CD14-positive monocyte (primary cell): Measurements from ENCODE around the gene GBP3. TPM values are rescaled to one million over a fixed set of nuclear protein-coding genes. Genes with fewer than 3 reads are reported as not detected.

Source experiments
- DNase-seq, 3 donors: peaks; one replicate each; pipeline ENCODE4 v3.0.0-alpha.2; 2011 to 2022
- H2AFZ ChIP-seq: 2 replicates; pipeline ENCODE4 v1.6.0; 2012; ENCODE audit warnings: mild to moderate bottlenecking, low read depth, low read length, inconsistent platforms; ENCODE audit not compliant: insufficient read depth, poor library complexity, severe bottlenecking
- H3K27ac ChIP-seq, 2 donors: 1 replicate in 1 of 2; 2 replicates in 1 of 2; pipeline ENCODE4 v1.5.1; 2012 to 2013; ENCODE audit warnings: low read length in 2 of 2, control low read depth in 1 of 2, inconsistent platforms in 1 of 2, low read depth in 1 of 2, mild to moderate bottlenecking in 1 of 2
- H3K27me3 ChIP-seq, 2 donors: one replicate each; pipeline versions ENCODE4 v1.6.0 to v1.6.1; 2011 to 2013; ENCODE audit warnings: low read length in 2 of 2; ENCODE audit not compliant: control insufficient read depth in 2 of 2, insufficient read depth in 2 of 2
- H3K36me3 ChIP-seq, 2 donors: replicated peaks in 1 of 2; 1 replicate in 1 of 2; 2 replicates in 1 of 2; pipeline versions ENCODE4 v1.5.1 to v1.6.1; 2012 to 2013; ENCODE audit warnings: low read length in 2 of 2, control low read depth in 1 of 2, inconsistent platforms in 1 of 2, mild to moderate bottlenecking in 1 of 2; ENCODE audit not compliant: insufficient read depth in 2 of 2, control insufficient read depth in 1 of 2
- H3K4me1 ChIP-seq, 2 donors: 1 replicate in 1 of 2; 2 replicates in 1 of 2; pipeline versions ENCODE4 v1.5.1 to v1.6.1; 2012 to 2013; ENCODE audit warnings: low read length in 2 of 2, control low read depth in 1 of 2, inconsistent platforms in 1 of 2, mild to moderate bottlenecking in 1 of 2, moderate library complexity in 1 of 2; ENCODE audit not compliant: insufficient read depth in 2 of 2, control insufficient read depth in 1 of 2
- H3K4me2 ChIP-seq: replicated peaks from 2 replicates; pipeline ENCODE3; 2012; ENCODE audit warnings: low read length, moderate library complexity, mild to moderate bottlenecking; ENCODE audit not compliant: poor library complexity, severe bottlenecking; ENCODE audit errors: extremely low read depth
- H3K4me3 ChIP-seq, 3 experiments: fragments of 200-600 bp in 1 of 3; sonication (generic) in 1 of 3; replicated peaks in 1 of 3; 1 replicate in 2 of 3; 2 replicates in 1 of 3; pipeline ENCODE4 v1.5.1; 2011 to 2013; ENCODE audit warnings: low read length in 3 of 3, mild to moderate bottlenecking in 3 of 3, control low read depth in 2 of 3, low read depth in 2 of 3, inconsistent platforms in 1 of 3, moderate library complexity in 1 of 3
- H3K79me2 ChIP-seq: 2 replicates; pipeline ENCODE4 v1.6.0; 2012; ENCODE audit warnings: mild to moderate bottlenecking, control low read depth, inconsistent platforms, low read length, moderate library complexity; ENCODE audit not compliant: insufficient read depth
- H3K9ac ChIP-seq: 2 replicates; pipeline ENCODE4 v1.6.0; 2017; ENCODE audit warnings: low read length, mild to moderate bottlenecking; ENCODE audit not compliant: insufficient read depth, poor library complexity, severe bottlenecking
- H3K9me3 ChIP-seq, 2 donors: replicated peaks in 1 of 2; 1 replicate in 1 of 2; 2 replicates in 1 of 2; pipeline versions ENCODE4 v1.5.1 to v1.6.1; 2012 to 2013; ENCODE audit warnings: low read length in 2 of 2, control low read depth in 1 of 2; ENCODE audit not compliant: control insufficient read depth in 1 of 2, insufficient read depth in 1 of 2
- H4K20me1 ChIP-seq: 2 replicates; pipeline ENCODE4 v1.6.0; 2012; ENCODE audit warnings: mild to moderate bottlenecking, low read length, control low read depth, moderate library complexity; ENCODE audit not compliant: insufficient read depth
- H3K27ac Mint-ChIP-seq, 7 donors: one replicate each; pipeline ENCODE4 v1.8.0; 2020; ENCODE audit warnings: mild to moderate bottlenecking in 7 of 7, mixed read lengths in 7 of 7, moderate library complexity in 6 of 7, inconsistent platforms in 2 of 7
- H3K27me3 Mint-ChIP-seq, 3 donors: one replicate each; pipeline ENCODE4 v1.8.0; 2021 to 2022; ENCODE audit warnings: low read depth in 3 of 3, mild to moderate bottlenecking in 3 of 3, mixed read lengths in 3 of 3, moderate library complexity in 3 of 3, inconsistent platforms in 1 of 3
- H3K36me3 Mint-ChIP-seq, 2 donors: one replicate each; pipeline ENCODE4 v1.8.0; 2020; ENCODE audit warnings: mixed read lengths in 2 of 2, inconsistent platforms in 1 of 2, mild to moderate bottlenecking in 1 of 2
- H3K4me1 Mint-ChIP-seq: one replicate; pipeline ENCODE4 v1.8.0; 2020; ENCODE audit warnings: mild to moderate bottlenecking, mixed read lengths
- H3K4me3 Mint-ChIP-seq, 2 donors: one replicate each; pipeline ENCODE4 v1.8.0; 2020; ENCODE audit warnings: mild to moderate bottlenecking in 2 of 2, mixed read lengths in 2 of 2, moderate library complexity in 1 of 2
- H3K9me3 Mint-ChIP-seq, 7 donors: one replicate each; pipeline ENCODE4 v1.8.0; 2020 to 2022; ENCODE audit warnings: mixed read lengths in 7 of 7, mild to moderate bottlenecking in 6 of 7, moderate library complexity in 6 of 7, inconsistent platforms in 2 of 7
- CTCF ChIP-seq: fragments of 200-600 bp; IDR thresholded peaks from one replicate; pipeline ENCODE4 v1.8.0; 2022; ENCODE audit warnings: antibody characterized with exemption, mild to moderate bottlenecking
- WGBS: methylation state at CpG from one replicate; pipeline ENCODE4 v1.1.5; 2013; ENCODE audit warnings: missing lambda C conversion rate; ENCODE audit not compliant: insufficient coverage; 5-methylcytosine and 5-hydroxymethylcytosine counted together
- intact Hi-C, 2 donors: fragments of 100-400 bp; cut with micrococcal nuclease; formaldehyde crosslinking; loops; one replicate each; pipeline versions ENCODE4 v1.15.0 to v1.15.1; 2023
- polyA minus RNA-seq: library from RNA; depleted of rRNA, polyadenylated mRNA; stranded (reverse); fragments of >200 nt; gene quantifications from 2 replicates; pipeline ENCODE4 v1.2.3, GENCODE V29; 2012
- polyA plus RNA-seq, 3 donors: library from polyadenylated mRNA; depleted of rRNA in 1 of 3; unstranded in 2 of 3; stranded (reverse) in 1 of 3; fragments of 300-500 nt in 2 of 3; fragments of >200 nt in 1 of 3; fragmentation: Illumina TruSeq in 2 of 3; gene quantifications; 1 replicate in 2 of 3; 2 replicates in 1 of 3; pipeline ENCODE4 v1.2.3, GENCODE V29; 2012 to 2021
- total RNA-seq, 12 experiments: library from RNA in 1 of 12; stranded (reverse) in 1 of 12; fragments of 120-200 nt in 1 of 12; gene quantifications; one replicate each; pipeline ENCODE4 v1.2.4 and lab custom pipeline; 2013 to 2026; ENCODE audit warnings: mixed read lengths in 6 of 12, inconsistent platforms in 1 of 12

Gene GBP3, protein sequence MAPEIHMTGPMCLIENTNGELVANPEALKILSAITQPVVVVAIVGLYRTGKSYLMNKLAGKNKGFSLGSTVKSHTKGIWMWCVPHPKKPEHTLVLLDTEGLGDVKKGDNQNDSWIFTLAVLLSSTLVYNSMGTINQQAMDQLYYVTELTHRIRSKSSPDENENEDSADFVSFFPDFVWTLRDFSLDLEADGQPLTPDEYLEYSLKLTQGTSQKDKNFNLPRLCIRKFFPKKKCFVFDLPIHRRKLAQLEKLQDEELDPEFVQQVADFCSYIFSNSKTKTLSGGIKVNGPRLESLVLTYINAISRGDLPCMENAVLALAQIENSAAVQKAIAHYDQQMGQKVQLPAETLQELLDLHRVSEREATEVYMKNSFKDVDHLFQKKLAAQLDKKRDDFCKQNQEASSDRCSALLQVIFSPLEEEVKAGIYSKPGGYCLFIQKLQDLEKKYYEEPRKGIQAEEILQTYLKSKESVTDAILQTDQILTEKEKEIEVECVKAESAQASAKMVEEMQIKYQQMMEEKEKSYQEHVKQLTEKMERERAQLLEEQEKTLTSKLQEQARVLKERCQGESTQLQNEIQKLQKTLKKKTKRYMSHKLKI
- 38.6 TPM for total RNA-seq (2013)
- polyA plus RNA-seq: 10 to 100 TPM in 2 of 3 donors, 1 to 10 TPM in 1; 6.9 to 17.3 (median 12.4) TPM
- polyA minus RNA-seq: 13.9 and 25.8 TPM in 2 replicates
- total RNA-seq (lab: John Stamatoyannopoulos, UW): 2.7 to 71.7 (median 19.5) reads per million in 11 experiments

- peaks cover 0 to 10% (median 3%) of the 10 kb centered on the region in 7 donors for H3K9me3 Mint-ChIP-seq
- DNase-seq: peak; percentile 49 to 90 (median 83)
- peaks cover 28 to 31% of the 10 kb centered on the region in 2 donors for H3K36me3 Mint-ChIP-seq
These were observed at the start of gene GBP3 for GRCh38 chr1:89022167-89022959. GBP3 (minus strand) TSS chr1:89022866; CDS start chr1:89020721, 2,145 bp downstream.

More at GRCh38 chr1:89022167-89022959, at the start of gene GBP3:
- Histone ChIP-seq H4K20me1 (no peaks in the 10 kb centered on the region), H3K9ac (peak within 1 kb of the TSS; percentile 75), H3K36me3 (peaks cover 20 to 26% of the 10 kb centered on the region in 2 donors), H3K27me3 (no peaks in the 10 kb centered on the region), H3K4me3 (peak within 1 kb of the TSS; percentile 76 to 100 (median 88)), H2AFZ (peak within 1 kb of the TSS; percentile 83), H3K27ac (peak within 1 kb of the TSS; percentile 72 to 96), H3K4me2 (peak within 1 kb of the TSS; percentile 77), H3K9me3 (no peaks in the 10 kb centered on the region), H3K4me1 (peaks cover 19 to 31% of the 10 kb centered on the region in 2 donors), H3K79me2 (peaks cover 36% of the 10 kb centered on the region)
- intact Hi-C loops: no loop called here
- TF ChIP-seq CTCF: no peak
- Mint-ChIP-seq H3K27me3 (peaks cover 0 to 5% (median 0%) of the 10 kb centered on the region in 3 donors), H3K27ac (peak within 1 kb of the TSS; percentile 89 to 95 (median 91)), H3K4me1 (peaks cover 38% of the 10 kb centered on the region), H3K4me3 (peak within 1 kb of the TSS; percentile 78 to 97)
- WGBS: 0% methylated on average over 1 of the region's 5 CpGs
